Activated T-helper 2 cell treated with anti-CD3 and anti-CD28 coated beads, Interferon-gamma antibody, Interleukin-2, Interleukin-4, amounts not matched to agents 10 μg/mL and 5 μg/mL and 100 μg/mL, durations not matched to agents 14 hours and 24 hours and 36 hours (primary cell): ENCODE results near the gene NRXN3. TPM values are rescaled to one million over a fixed set of nuclear protein-coding genes. Genes with fewer than 3 reads are reported as not detected.

ENCODE experiments used
- DNase-seq: peaks from one replicate; pipeline ENCODE4 v3.0.0; 2021; ENCODE audit warnings: low spot score
- H3K27ac Mint-ChIP-seq: one replicate; pipeline ENCODE4 v1.8.0; 2021; ENCODE audit warnings: mixed read lengths
- H3K27me3 Mint-ChIP-seq: one replicate; pipeline ENCODE4 v1.8.0; 2021; ENCODE audit warnings: low read depth, mixed read lengths
- H3K36me3 Mint-ChIP-seq: one replicate; pipeline ENCODE4 v1.8.0; 2021; ENCODE audit warnings: low read depth, mixed read lengths
- H3K4me1 Mint-ChIP-seq: one replicate; pipeline ENCODE4 v1.8.0; 2021; ENCODE audit warnings: low read depth, mixed read lengths
- H3K4me3 Mint-ChIP-seq: one replicate; pipeline ENCODE4 v1.8.0; 2021; ENCODE audit warnings: low read depth, mild to moderate bottlenecking, moderate library complexity, mixed read lengths
- H3K9me3 Mint-ChIP-seq: one replicate; pipeline ENCODE4 v1.8.0; 2021; ENCODE audit warnings: mixed read lengths
- intact Hi-C: fragments of 100-400 bp; cut with micrococcal nuclease; formaldehyde crosslinking; loops from one replicate; pipeline ENCODE4 v1.15.1; 2023
- total RNA-seq: library from RNA; stranded (reverse); gene quantifications from 2 replicates; pipeline ENCODE4 v1.2.3, GENCODE V29; 2022

NRXN3 gene
- total RNA-seq, 1 donor from 2014 or later: not detected

GRCh38 chr14:79698298-79698711, 1528.1 kb downstream of the NRXN3 start:
- intact Hi-C loops: no loop called here
- H3K27me3 Mint-ChIP-seq: no peaks in the 10 kb centered on the region
- no peak for DNase-seq
- H3K27ac Mint-ChIP-seq: no peak overlapping the region
- H3K4me3 Mint-ChIP-seq: no peak overlapping the region
- H3K36me3 Mint-ChIP-seq: no peaks in the 10 kb centered on the region
- H3K9me3 Mint-ChIP-seq: peaks cover 7% of the 10 kb centered on the region
- no peaks in the 10 kb centered on the region for H3K4me1 Mint-ChIP-seq

- intact Hi-C loops: no loop called here
- Mint-ChIP-seq H3K9me3 (peaks cover 7% of the 10 kb centered on the region), H3K27me3 (no peaks in the 10 kb centered on the region), H3K4me1 (no peaks in the 10 kb centered on the region), H3K4me3 (no peak overlapping the region), H3K36me3 (no peaks in the 10 kb centered on the region), H3K27ac (no peak overlapping the region)
- DNase-seq: no peak
Measured at GRCh38 chr14:79699206-79699605, 1529.0 kb downstream of the NRXN3 start.

GRCh38 chr14:79701371-79701770, 1531.2 kb downstream of the NRXN3 start:
- H3K9me3 Mint-ChIP-seq: peaks cover 11% of the 10 kb centered on the region
- H3K36me3 Mint-ChIP-seq: no peaks in the 10 kb centered on the region
- no peaks in the 10 kb centered on the region for H3K27me3 Mint-ChIP-seq
- intact Hi-C loops: no loop called here
- DNase-seq: no peak
- H3K4me1 Mint-ChIP-seq: no peaks in the 10 kb centered on the region
- H3K27ac Mint-ChIP-seq: no peak overlapping the region
- H3K4me3 Mint-ChIP-seq: no peak overlapping the region

GRCh38 chr14:79702197-79702596, 1532.0 kb downstream of the NRXN3 start:
- Mint-ChIP-seq H3K27ac (no peak overlapping the region), H3K36me3 (no peaks in the 10 kb centered on the region), H3K27me3 (no peaks in the 10 kb centered on the region), H3K4me1 (no peaks in the 10 kb centered on the region), H3K9me3 (peaks cover 9% of the 10 kb centered on the region), H3K4me3 (no peak overlapping the region)
- no peak for DNase-seq
- intact Hi-C loops: no loop called here

- no peak overlapping the region for H3K27ac Mint-ChIP-seq
- peaks cover 4% of the 10 kb centered on the region for H3K9me3 Mint-ChIP-seq
- no peaks in the 10 kb centered on the region for H3K27me3 Mint-ChIP-seq
- intact Hi-C loops: no loop called here
- no peak for DNase-seq
- H3K4me3 Mint-ChIP-seq: no peak overlapping the region
- H3K36me3 Mint-ChIP-seq: no peaks in the 10 kb centered on the region
- no peaks in the 10 kb centered on the region for H3K4me1 Mint-ChIP-seq
Measured at GRCh38 chr14:79703209-79703608, 1533.0 kb downstream of the NRXN3 start.

- no peaks in the 10 kb centered on the region for H3K36me3 Mint-ChIP-seq
- no peak overlapping the region for H3K27ac Mint-ChIP-seq
- no peak overlapping the region for H3K4me3 Mint-ChIP-seq
- DNase-seq: no peak
- peaks cover 4% of the 10 kb centered on the region for H3K9me3 Mint-ChIP-seq
- no peaks in the 10 kb centered on the region for H3K27me3 Mint-ChIP-seq
- H3K4me1 Mint-ChIP-seq: no peaks in the 10 kb centered on the region
- intact Hi-C loops: no loop called here
Measured at GRCh38 chr14:79704041-79704807, 1534.1 kb downstream of the NRXN3 start.

GRCh38 chr14:79705126-79705894, 1535.1 kb downstream of the NRXN3 start:
- peaks cover 4% of the 10 kb centered on the region for H3K9me3 Mint-ChIP-seq
- H3K27me3 Mint-ChIP-seq: no peaks in the 10 kb centered on the region
- intact Hi-C loops: no loop called here
- H3K4me1 Mint-ChIP-seq: no peaks in the 10 kb centered on the region
- no peak overlapping the region for H3K27ac Mint-ChIP-seq
- H3K36me3 Mint-ChIP-seq: no peaks in the 10 kb centered on the region
- no peak overlapping the region for H3K4me3 Mint-ChIP-seq
- DNase-seq: no peak

GRCh38 chr14:79706382-79706781, 1536.2 kb downstream of the NRXN3 start:
- H3K27me3 Mint-ChIP-seq: no peaks in the 10 kb centered on the region
- no peak for DNase-seq
- H3K4me1 Mint-ChIP-seq: no peaks in the 10 kb centered on the region
- intact Hi-C loops: no loop called here
- no peak overlapping the region for H3K27ac Mint-ChIP-seq
- no peaks in the 10 kb centered on the region for H3K36me3 Mint-ChIP-seq
- peaks cover 4% of the 10 kb centered on the region for H3K9me3 Mint-ChIP-seq
- H3K4me3 Mint-ChIP-seq: no peak overlapping the region

GRCh38 chr14:79708426-79709388, 1538.5 kb downstream of the NRXN3 start:
- Mint-ChIP-seq H3K27ac (no peak overlapping the region), H3K4me3 (no peak overlapping the region), H3K4me1 (no peaks in the 10 kb centered on the region), H3K36me3 (no peaks in the 10 kb centered on the region), H3K27me3 (no peaks in the 10 kb centered on the region), H3K9me3 (peaks cover 7% of the 10 kb centered on the region)
- intact Hi-C loops: no loop called here
- DNase-seq: no peak

- no peak overlapping the region for H3K4me3 Mint-ChIP-seq
- H3K4me1 Mint-ChIP-seq: no peaks in the 10 kb centered on the region
- intact Hi-C loops: no loop called here
- peaks cover 7% of the 10 kb centered on the region for H3K9me3 Mint-ChIP-seq
- no peaks in the 10 kb centered on the region for H3K36me3 Mint-ChIP-seq
- H3K27ac Mint-ChIP-seq: no peak overlapping the region
- DNase-seq: no peak
- no peaks in the 10 kb centered on the region for H3K27me3 Mint-ChIP-seq
Measured at GRCh38 chr14:79709573-79709972, 1539.4 kb downstream of the NRXN3 start.

- DNase-seq: no peak
- intact Hi-C loops: no loop called here
- no peaks in the 10 kb centered on the region for H3K27me3 Mint-ChIP-seq
- H3K9me3 Mint-ChIP-seq: peaks cover 3% of the 10 kb centered on the region
- no peak overlapping the region for H3K4me3 Mint-ChIP-seq
- no peaks in the 10 kb centered on the region for H3K36me3 Mint-ChIP-seq
- H3K27ac Mint-ChIP-seq: no peak overlapping the region
- no peaks in the 10 kb centered on the region for H3K4me1 Mint-ChIP-seq
Measured at GRCh38 chr14:79712302-79712950, 1542.3 kb downstream of the NRXN3 start.

GRCh38 chr14:79721399-79722084, 1551.4 kb downstream of the NRXN3 start:
- intact Hi-C loops: no loop called here
- H3K27me3 Mint-ChIP-seq: no peaks in the 10 kb centered on the region
- DNase-seq: no peak
- H3K4me3 Mint-ChIP-seq: no peak overlapping the region
- H3K4me1 Mint-ChIP-seq: no peaks in the 10 kb centered on the region
- no peaks in the 10 kb centered on the region for H3K36me3 Mint-ChIP-seq
- no peak overlapping the region for H3K27ac Mint-ChIP-seq
- H3K9me3 Mint-ChIP-seq: peaks cover 5% of the 10 kb centered on the region
